ENCODE data around the gene SOX3.

SOX3 gene

GRCh38 chrX:140501940-140502468 is 2.9 kb downstream of the SOX3 start:
- intact Hi-C loops (cut with DNase I): no loop called here
- no peak for DNase-seq

DNA sequence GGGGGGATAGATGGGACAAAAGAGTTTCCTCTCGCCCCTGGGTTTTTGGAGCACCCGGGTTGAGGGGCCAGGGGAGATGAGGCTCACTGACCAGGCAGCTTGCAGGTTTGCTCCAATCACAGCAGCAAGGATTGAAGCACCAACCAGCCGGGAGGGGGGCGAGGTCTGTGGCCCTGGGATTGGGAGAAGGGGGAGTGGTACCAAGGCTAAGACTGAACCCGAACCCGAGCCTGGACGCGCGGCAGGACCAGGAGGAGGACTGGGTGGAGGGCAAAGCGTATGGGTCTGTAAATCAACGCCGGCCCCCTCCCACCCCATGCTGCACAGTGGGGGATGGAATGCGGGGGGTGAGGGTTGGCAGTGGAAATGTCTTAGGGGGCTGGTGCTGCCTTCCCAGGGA is 3.5 kb downstream of the SOX3 start:
- intact Hi-C loops (cut with DNase I): no loop called here
- no peak for DNase-seq

- intact Hi-C loops (cut with DNase I): no loop called here
- no peak for DNase-seq
Observed at GRCh38 chrX:140500441-140500840, 4.4 kb downstream of the SOX3 start.

GRCh38 chrX:140495739-140496138 is 9.1 kb downstream of the SOX3 start:
- intact Hi-C loops (cut with DNase I): no loop called here
- no peak for DNase-seq

DNA sequence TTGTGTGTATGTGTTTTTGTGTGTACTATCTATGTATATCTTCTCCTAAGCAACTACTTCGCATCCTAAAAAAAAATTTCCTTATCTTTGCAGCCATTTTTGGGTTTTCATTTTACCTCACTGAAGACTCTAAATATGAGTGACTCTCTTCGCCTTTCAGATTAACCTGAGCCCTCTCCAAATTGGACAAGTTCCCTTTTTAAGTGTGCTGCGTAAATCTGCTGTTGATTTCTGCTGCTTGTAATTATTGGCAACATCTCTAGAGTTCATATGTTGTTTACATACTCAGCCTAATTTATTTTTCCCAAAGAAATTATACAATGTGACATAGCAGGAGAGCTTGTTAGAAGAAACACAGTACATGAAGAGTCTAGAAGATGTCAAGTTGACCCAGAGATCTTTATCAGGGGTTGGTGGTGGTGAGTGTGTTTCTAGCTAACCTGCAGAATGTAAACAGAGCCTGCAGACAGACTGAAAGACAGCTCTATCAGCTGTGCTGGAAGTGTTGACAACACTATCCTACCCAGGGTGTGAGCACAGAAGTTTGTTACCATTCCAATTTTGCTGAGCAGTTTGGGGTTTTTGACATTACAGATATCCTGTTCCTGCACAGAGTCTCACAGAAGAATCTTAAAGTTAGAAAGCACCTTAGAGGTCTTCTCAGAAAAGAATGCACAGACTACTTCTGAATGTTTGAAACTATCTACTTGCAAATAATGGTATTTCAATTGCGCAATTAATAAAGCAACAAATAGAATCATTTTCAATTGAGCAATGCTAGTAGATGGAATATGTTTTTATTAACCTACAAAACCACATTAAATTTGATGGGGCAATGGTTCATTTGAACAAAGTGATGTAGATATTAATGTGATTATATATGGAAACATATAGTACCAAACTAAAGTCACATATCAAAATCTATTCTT is 12.5 kb downstream of the SOX3 start:
- DNase-seq: no peak
- intact Hi-C loops (cut with DNase I): no loop called here

DNA sequence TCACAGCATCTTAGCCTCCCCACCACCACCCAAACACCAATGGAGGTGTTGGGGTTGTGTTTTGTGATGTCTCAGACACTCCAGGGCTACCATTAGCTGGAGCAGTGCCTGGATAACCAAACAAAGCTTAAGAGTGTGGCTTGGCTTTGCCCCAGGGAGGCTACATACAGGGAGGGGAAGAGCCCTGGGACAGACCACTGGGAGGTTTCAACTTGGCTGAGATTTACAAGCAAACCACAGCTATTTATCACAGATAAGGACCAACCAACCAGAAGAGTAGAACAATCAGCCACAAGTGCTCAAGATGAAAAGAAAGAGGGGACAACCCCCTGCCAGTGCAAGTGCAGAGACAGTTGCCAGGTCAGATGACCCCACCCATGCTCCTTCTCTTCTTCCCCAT is 24.1 kb downstream of the SOX3 start:
- intact Hi-C loops (cut with DNase I): no loop called here
- no peak for DNase-seq

DNA sequence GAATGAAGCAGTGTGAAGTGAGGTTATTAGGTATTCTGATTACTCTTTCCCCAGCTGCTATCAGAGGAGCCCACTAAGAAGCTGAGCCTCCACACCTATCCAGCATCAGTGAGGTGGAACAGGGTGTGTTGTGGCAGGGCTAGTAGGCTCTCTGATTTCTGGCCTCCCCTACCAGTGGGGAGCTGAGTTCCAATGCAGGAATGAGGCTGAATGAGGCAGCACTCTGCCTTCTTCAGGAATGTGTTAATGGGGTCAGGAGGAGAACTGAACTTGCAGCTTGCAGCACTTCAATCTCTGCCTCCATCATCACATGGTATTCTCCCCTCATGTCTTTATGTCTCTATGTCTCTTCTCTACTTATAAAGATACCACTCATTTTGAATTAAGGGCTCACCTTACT is 26.9 kb downstream of the SOX3 start:
- no peak for DNase-seq
- intact Hi-C loops (cut with DNase I): no loop called here

DNA sequence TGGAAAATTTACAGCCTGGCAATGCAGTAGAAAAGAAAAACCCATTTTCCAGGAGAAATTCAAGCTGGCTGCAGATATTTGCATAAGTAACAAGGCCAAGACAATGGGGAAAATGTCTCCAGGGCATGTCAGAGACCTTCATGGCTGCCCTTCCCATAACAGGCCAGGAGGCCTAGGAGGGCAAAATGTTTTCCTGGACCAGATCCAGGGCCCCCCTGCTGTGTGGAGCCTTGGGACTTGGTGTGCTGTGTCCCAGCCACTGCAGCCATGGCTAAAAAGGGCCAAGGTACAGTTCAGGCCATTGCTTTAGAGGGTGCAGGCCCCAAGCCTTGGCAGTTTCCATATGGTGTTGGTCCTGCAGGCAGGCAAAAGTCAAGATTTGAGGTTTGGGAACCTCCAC is 29.8 kb downstream of the SOX3 start:
- intact Hi-C loops (cut with DNase I): no loop called here
- DNase-seq: no peak

DNA sequence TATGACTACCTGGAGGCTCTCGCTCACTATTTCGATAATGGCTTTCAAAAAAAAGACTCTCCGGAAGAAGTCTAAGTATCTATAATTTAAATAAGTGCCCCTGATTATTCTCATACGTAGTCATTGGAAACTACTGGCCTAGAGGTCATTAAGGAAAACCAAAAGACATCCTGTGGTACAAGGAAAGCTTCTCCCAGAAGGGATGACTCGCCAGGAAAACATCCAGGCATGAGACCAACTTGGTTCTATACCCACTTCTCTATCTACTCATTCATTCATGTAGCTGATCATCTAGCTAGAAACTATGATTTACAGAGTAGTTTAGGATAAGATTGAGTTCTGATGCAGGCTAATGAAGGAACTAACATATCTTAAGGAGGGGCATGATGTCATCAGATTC is 37.7 kb downstream of the SOX3 start:
- intact Hi-C loops (cut with DNase I): no loop called here
- no peak for DNase-seq
